ENCODE data around the gene ZFR.
A peak's percentile ranks its signal among the peaks of the same experiment; 100 is the strongest.
"Not testable (repeated sequence)": the region's sequence is repeated elsewhere in the genome, so short reads cannot be mapped to it uniquely, and the experiment has no call there.

The ZFR gene

DNA sequence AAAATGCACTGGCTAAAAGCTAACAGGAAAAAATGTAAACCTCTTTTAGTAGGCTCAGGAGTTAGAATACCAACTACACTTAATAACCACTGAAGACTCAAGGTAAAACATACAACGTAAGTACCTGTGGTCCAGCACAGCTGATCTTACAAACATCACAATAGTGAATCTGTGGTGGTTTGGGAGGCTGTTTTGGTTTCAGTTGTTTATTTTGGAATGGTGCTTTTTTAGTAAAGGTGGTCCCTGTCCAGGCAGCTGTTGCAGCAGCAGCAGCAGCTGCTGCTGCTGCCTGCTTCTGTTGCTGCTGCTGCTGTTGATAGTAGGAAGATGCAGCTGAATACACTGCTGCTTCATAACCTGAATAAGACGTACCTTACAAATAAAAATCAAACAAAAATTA lies 37.9 kb downstream of the ZFR start:
- DNase-seq = no peak

GRCh38 chr5:32405507-32405906 lies 39.0 kb downstream of the ZFR start:
- no peak for DNase-seq

GRCh38 chr5:32403760-32404159 lies 40.8 kb downstream of the ZFR start:
- no peak for DNase-seq

GRCh38 chr5:32400401-32400800 lies 44.1 kb downstream of the ZFR start:
- no peak for DNase-seq

- DNase-seq = not testable (repeated sequence)
Measured at GRCh38 chr5:32398754-32399153, 45.8 kb downstream of the ZFR start.

DNA sequence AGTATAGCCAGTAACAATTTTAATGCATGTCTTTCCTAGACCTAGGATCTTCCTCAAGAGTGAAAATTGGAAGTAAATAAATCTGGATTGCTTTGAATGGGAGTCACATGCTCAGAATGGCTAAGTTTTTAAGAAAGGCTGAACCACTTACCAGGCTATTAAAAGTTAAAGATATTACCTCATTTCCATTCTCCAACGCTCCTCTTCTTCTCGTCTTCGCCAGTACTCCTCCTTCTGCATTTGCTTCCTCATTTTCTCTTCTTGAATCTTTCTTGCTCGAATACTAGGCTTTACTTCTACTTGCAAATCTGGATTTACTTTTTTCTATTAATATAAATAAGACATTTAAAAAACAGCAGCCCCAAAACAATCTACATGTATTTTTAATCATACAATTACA lies 49.6 kb downstream of the ZFR start:
- DNase-seq = no peak

DNA sequence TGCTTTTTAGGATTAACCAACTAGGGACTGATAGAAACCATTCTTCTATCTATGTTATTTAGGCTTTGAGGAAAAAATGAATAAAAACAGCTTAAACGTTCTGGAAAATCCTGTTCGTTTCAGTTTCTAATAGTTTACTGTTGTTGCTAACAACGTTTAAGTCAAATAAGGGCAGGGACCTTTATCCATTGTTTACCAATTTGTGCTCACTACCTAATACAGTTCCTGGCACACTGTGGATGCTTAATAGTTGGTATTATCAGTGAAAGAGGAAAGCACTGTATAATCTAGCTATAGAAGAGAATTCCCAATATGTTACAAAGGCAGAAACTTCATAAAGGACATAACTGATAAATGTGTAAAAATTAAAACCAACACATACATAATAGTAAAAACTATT lies 52.5 kb downstream of the ZFR start:
- DNase-seq = no peak

GRCh38 chr5:32390819-32391591 lies 53.5 kb downstream of the ZFR start:
- DNase-seq = peak; percentile 63

DNA sequence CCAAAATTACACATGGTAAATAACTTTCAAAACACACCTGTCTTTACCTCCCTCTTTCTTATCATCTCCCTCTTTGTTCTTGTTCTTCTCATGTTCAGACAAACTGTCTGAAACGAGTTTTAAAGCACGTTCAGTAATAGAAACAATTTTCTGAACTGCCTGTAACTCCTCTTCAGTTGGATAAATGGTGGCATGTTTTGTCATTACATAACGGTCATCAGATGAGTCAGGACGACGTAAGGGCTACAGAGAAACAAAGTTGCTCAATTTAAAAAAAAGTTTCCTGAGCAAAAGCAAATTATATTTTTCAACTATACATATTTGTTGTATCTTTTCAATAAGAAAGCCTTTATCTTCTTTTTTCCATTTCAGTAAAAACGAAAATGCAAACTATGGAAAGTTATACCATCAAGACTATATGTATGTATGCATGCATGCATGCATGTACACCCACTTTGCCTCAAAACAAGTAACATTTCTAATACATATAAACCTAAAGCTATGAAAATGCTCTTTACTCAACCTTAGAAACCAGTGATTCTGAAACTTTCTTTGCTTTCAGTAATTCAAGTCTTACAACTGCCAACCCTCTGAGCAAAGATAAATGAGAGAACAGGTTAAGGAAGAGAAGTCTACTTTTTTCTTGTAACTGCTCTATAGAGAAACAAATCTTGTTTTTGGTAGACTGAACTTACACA lies 56.0 kb downstream of the ZFR start:
- peak; percentile 20 for DNase-seq

GRCh38 chr5:32387841-32388240 lies 56.7 kb downstream of the ZFR start:
- DNase-seq = no peak

GRCh38 chr5:32387211-32387610 lies 57.3 kb downstream of the ZFR start:
- no peak for DNase-seq

- no peak for DNase-seq
Measured at GRCh38 chr5:32384621-32385020, 59.9 kb downstream of the ZFR start.

GRCh38 chr5:32383586-32383985 lies 61.0 kb downstream of the ZFR start:
- DNase-seq = no peak

- DNase-seq = no peak
Measured at GRCh38 chr5:32383065-32383464, 61.5 kb downstream of the ZFR start.

- no peak for DNase-seq
Measured at GRCh38 chr5:32379421-32379820, 65.1 kb downstream of the ZFR start.

DNA sequence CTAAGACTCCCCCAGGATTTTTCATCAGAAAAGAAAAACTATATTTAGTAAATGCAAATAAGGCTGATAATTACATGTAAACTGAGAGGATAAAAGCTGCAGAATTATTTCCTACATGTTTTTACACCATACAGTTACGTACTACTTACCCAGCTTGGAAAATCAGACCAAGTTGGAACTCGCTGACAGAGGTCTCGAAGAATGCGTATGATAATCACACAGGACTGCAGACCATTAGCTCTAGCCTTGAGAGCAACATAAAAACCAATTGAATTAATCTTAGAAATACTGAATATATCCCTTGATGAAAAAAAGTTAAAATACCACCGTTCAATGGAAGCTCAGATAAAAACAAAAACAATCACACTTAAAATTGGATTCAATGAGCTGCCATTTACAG lies 65.6 kb downstream of the ZFR start:
- no peak for DNase-seq

- no peak for DNase-seq
Measured at GRCh38 chr5:32369542-32370155, 74.9 kb downstream of the ZFR start.

GRCh38 chr5:32369032-32369431 lies 75.5 kb downstream of the ZFR start:
- no peak for DNase-seq

GRCh38 chr5:32367271-32367670 lies 77.3 kb downstream of the ZFR start:
- not testable (repeated sequence) for DNase-seq

- no peak for DNase-seq
Measured at GRCh38 chr5:32365623-32366022, 78.9 kb downstream of the ZFR start.

DNA sequence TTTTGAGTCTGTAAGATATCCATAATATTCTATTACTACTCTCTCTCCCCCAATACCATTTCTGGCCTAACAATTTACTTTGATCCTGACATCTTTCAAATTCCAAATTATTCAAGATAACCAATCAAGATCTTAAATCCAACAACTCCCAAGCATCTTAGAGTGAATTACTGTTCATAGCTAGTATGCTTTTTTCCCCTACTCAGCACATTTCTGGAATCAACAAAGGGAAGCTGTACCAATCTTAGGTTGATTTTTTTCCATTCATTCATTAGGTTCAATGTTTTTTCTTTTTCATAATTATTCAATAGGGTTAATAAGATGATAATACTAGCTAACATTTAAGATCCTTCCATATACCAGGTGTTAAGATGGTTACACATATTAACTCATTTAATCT lies 81.5 kb downstream of the ZFR start:
- no peak for DNase-seq

DNA sequence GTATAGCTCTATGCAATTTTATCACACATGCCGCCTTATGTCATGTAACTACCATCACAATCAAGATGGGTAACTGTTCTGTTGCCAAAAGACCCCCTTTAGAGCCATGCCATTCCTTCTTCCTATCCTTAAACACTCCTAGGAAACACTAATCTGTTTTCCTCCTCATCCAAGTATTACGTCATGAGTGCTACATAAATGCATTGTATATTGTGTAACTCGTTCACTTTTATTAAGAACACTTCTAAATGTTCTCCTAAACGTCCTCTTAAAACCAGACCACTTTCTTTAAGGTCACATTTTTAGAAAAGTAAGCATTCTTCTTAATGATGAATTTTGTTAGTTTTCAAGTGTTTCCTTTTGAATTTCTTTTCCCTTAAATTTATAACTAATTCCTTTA lies 82.0 kb downstream of the ZFR start:
- no peak for DNase-seq

- no peak for DNase-seq
Measured at GRCh38 chr5:32360906-32361305, 83.6 kb downstream of the ZFR start.

DNA sequence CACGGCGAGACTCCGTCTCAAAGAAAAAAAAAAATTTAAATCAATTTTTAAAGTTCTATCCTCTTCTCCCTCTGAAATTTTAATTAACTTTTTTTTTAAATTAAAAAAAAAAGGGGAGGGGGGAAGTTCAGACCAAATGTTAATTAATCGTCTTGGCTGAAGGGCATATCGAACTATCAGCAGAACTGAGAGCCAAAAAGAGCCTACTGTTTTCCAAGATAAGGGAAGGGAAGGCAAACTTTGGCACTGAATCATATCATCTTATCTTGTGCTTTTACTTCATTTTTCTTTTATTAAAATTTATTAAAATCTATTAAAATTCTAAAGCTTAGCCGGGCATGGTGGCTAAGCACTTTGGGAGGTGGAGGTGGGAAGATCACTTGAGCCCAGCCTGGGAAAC lies 85.9 kb downstream of the ZFR start:
- no peak for DNase-seq

Data from fibroblast of skin of right biceps (primary cell).